ENCODE data around the gene ABLIM3.

Gene ABLIM3

GRCh38 chr5:149280124-149280523, 138.8 kb downstream of the ABLIM3 start:
- DNase-seq (ENCODE audit: low read depth, low spot score): no peak

GRCh38 chr5:149280802-149281201, 139.5 kb downstream of the ABLIM3 start:
- DNase-seq (ENCODE audit: low read depth, low spot score): no peak

GRCh38 chr5:149282027-149282965, 141.0 kb downstream of the ABLIM3 start:
- peak; percentile 7 for DNase-seq (ENCODE audit: low read depth, low spot score)

GRCh38 chr5:149282966-149283332, 141.7 kb downstream of the ABLIM3 start:
- DNase-seq (ENCODE audit: low read depth, low spot score): no peak

GRCh38 chr5:149283626-149284480, 142.6 kb downstream of the ABLIM3 start:
- DNase-seq (ENCODE audit: low read depth, low spot score): no peak

- DNase-seq (ENCODE audit: low read depth, low spot score): no peak
These were observed 143.2 kb downstream of the ABLIM3 start for GRCh38 chr5:149284501-149284900.

- no peak for DNase-seq (ENCODE audit: low read depth, low spot score)
These were observed 143.9 kb downstream of the ABLIM3 start for GRCh38 chr5:149285153-149285552.

- DNase-seq (ENCODE audit: low read depth, low spot score): no peak
These were observed 147.1 kb downstream of the ABLIM3 start for GRCh38 chr5:149288436-149288835.

- DNase-seq (ENCODE audit: low read depth, low spot score): no peak
These were observed 148.0 kb downstream of the ABLIM3 start for GRCh38 chr5:149289301-149289700.

GRCh38 chr5:149294872-149295829, 153.9 kb downstream of the ABLIM3 start:
- DNase-seq (ENCODE audit: low read depth, low spot score): no peak

- DNase-seq (ENCODE audit: low read depth, low spot score): no peak
These were observed 156.2 kb downstream of the ABLIM3 start for GRCh38 chr5:149297340-149298025.

GRCh38 chr5:149298163-149298562, 156.9 kb downstream of the ABLIM3 start:
- DNase-seq (ENCODE audit: low read depth, low spot score): no peak

- no peak for DNase-seq (ENCODE audit: low read depth, low spot score)
These were observed 157.6 kb downstream of the ABLIM3 start for GRCh38 chr5:149298842-149299404.

- DNase-seq (ENCODE audit: low read depth, low spot score): peak; percentile 27
These were observed 158.3 kb downstream of the ABLIM3 start for GRCh38 chr5:149299451-149300054.

GRCh38 chr5:149300441-149300840, 159.1 kb downstream of the ABLIM3 start:
- DNase-seq (ENCODE audit: low read depth, low spot score): no peak

- peak; percentile 32 for DNase-seq (ENCODE audit: low read depth, low spot score)
These were observed 159.9 kb downstream of the ABLIM3 start for GRCh38 chr5:149301049-149301743.

- DNase-seq (ENCODE audit: low read depth, low spot score): no peak
These were observed 160.6 kb downstream of the ABLIM3 start for GRCh38 chr5:149301744-149302380.

- no peak for DNase-seq (ENCODE audit: low read depth, low spot score)
These were observed 161.3 kb downstream of the ABLIM3 start for GRCh38 chr5:149302641-149303040.

- DNase-seq (ENCODE audit: low read depth, low spot score): no peak
These were observed 161.9 kb downstream of the ABLIM3 start for GRCh38 chr5:149303210-149303609.
